ENCODE measurements around the gene ASNSD1.
A peak's percentile ranks its signal among the peaks of the same experiment; 100 is the strongest.

The ASNSD1 gene

GRCh38 chr2:189661148-189661956, at the start of gene ASNSD1:
Gene ASNSD1 (plus strand): TSS chr2:189661459. CDS start chr2:189666133, 4,674 bp downstream.
- Histone ChIP-seq H3K4me3 (ENCODE audit: low read length) (peak within 1 kb of the TSS; percentile 96), H2AFZ (ENCODE audit: low read depth, low read length) (peak within 1 kb of the TSS; percentile 97), H3K79me2 (ENCODE audit: low read length) (peaks cover 29% of the 10 kb centered on the region), H3K36me3 (replicated peaks; ENCODE audit: low read depth, low read length) (no peaks in the 10 kb centered on the region), H4K20me1 (ENCODE audit: insufficient read depth, low read length) (no peaks in the 10 kb centered on the region), H3K4me2 (ENCODE audit: low read length) (peak within 1 kb of the TSS; percentile 100), H3K9ac (ENCODE audit: low read length) (peak within 1 kb of the TSS; percentile 93), H3K27me3 (ENCODE audit: low read depth, low read length) (no peaks in the 10 kb centered on the region), H3K27ac (ENCODE audit: low read length) (peak within 1 kb of the TSS; percentile 48), H3K9me3 (ENCODE audit: insufficient read depth, low read length) (no peaks in the 10 kb centered on the region), H3K4me1 (ENCODE audit: low read length) (peaks cover 23% of the 10 kb centered on the region)
- TF ChIP-seq EZH2phosphoT487 (IDR thresholded peaks at IDR 0.05; ENCODE audit: low read depth) (no peak), CTCF (IDR thresholded peaks at IDR 0.05; ENCODE audit: low read depth, low read length) (peak; percentile 96)

GRCh38 chr2:189613077-189613636, 48.1 kb upstream of the ASNSD1 start:
- no peaks in the 10 kb centered on the region for H3K79me2 ChIP-seq (ENCODE audit: low read length)
- no peaks in the 10 kb centered on the region for H3K27me3 ChIP-seq (ENCODE audit: low read depth, low read length)
- H2AFZ ChIP-seq (ENCODE audit: low read depth, low read length) = 0 out of 2 replicates have a peak overlapping the region, but pooled peaks have one; percentile 53
- TF ChIP-seq CTCF (IDR thresholded peaks at IDR 0.05; ENCODE audit: low read depth, low read length) = no peak
- H4K20me1 ChIP-seq (ENCODE audit: insufficient read depth, low read length) = no peaks in the 10 kb centered on the region
- no peaks in the 10 kb centered on the region for H3K36me3 ChIP-seq (replicated peaks; ENCODE audit: low read depth, low read length)
- H3K9me3 ChIP-seq (ENCODE audit: insufficient read depth, low read length) = no peaks in the 10 kb centered on the region
- no peak overlapping the region for H3K9ac ChIP-seq (ENCODE audit: low read length)
- H3K27ac ChIP-seq (ENCODE audit: low read length) = no peak overlapping the region
- H3K4me3 ChIP-seq (ENCODE audit: low read length) = no peak overlapping the region
- no peak overlapping the region for H3K4me2 ChIP-seq (ENCODE audit: low read length)
- H3K4me1 ChIP-seq (ENCODE audit: low read length) = no peaks in the 10 kb centered on the region

GRCh38 chr2:189613650-189614420, 47.4 kb upstream of the ASNSD1 start:
- no peaks in the 10 kb centered on the region for H3K4me1 ChIP-seq (ENCODE audit: low read length)
- no peaks in the 10 kb centered on the region for H3K36me3 ChIP-seq (replicated peaks; ENCODE audit: low read depth, low read length)
- H3K9ac ChIP-seq (ENCODE audit: low read length) = no peak overlapping the region
- H3K4me2 ChIP-seq (ENCODE audit: low read length) = no peak overlapping the region
- H4K20me1 ChIP-seq (ENCODE audit: insufficient read depth, low read length) = no peaks in the 10 kb centered on the region
- no peak overlapping the region for H3K4me3 ChIP-seq (ENCODE audit: low read length)
- no peak for TF ChIP-seq EZH2phosphoT487 (IDR thresholded peaks at IDR 0.05; ENCODE audit: low read depth)
- TF ChIP-seq CTCF (IDR thresholded peaks at IDR 0.05; ENCODE audit: low read depth, low read length) = no peak
- no peak overlapping the region for H2AFZ ChIP-seq (ENCODE audit: low read depth, low read length)
- H3K79me2 ChIP-seq (ENCODE audit: low read length) = no peaks in the 10 kb centered on the region
- no peak overlapping the region for H3K27ac ChIP-seq (ENCODE audit: low read length)
- no peaks in the 10 kb centered on the region for H3K27me3 ChIP-seq (ENCODE audit: low read depth, low read length)
- H3K9me3 ChIP-seq (ENCODE audit: insufficient read depth, low read length) = no peaks in the 10 kb centered on the region

- H3K4me3 ChIP-seq (ENCODE audit: low read length) = no peak overlapping the region
- TF ChIP-seq EZH2phosphoT487 (IDR thresholded peaks at IDR 0.05; ENCODE audit: low read depth) (no peak), CTCF (IDR thresholded peaks at IDR 0.05; ENCODE audit: low read depth, low read length) (no peak)
- H2AFZ ChIP-seq (ENCODE audit: low read depth, low read length) = no peak overlapping the region
- no peaks in the 10 kb centered on the region for H3K79me2 ChIP-seq (ENCODE audit: low read length)
- H3K4me2 ChIP-seq (ENCODE audit: low read length) = no peak overlapping the region
- H3K36me3 ChIP-seq (replicated peaks; ENCODE audit: low read depth, low read length) = no peaks in the 10 kb centered on the region
- no peak overlapping the region for H3K27ac ChIP-seq (ENCODE audit: low read length)
- H3K4me1 ChIP-seq (ENCODE audit: low read length) = no peaks in the 10 kb centered on the region
- H3K27me3 ChIP-seq (ENCODE audit: low read depth, low read length) = no peaks in the 10 kb centered on the region
- no peaks in the 10 kb centered on the region for H4K20me1 ChIP-seq (ENCODE audit: insufficient read depth, low read length)
- no peak overlapping the region for H3K9ac ChIP-seq (ENCODE audit: low read length)
- H3K9me3 ChIP-seq (ENCODE audit: insufficient read depth, low read length) = no peaks in the 10 kb centered on the region
Observed at GRCh38 chr2:189614585-189614984, 46.7 kb upstream of the ASNSD1 start.
